Astrocyte (in vitro differentiated cells and primary cell): ENCODE data around the gene CISD2.

ENCODE experiments used
- EZH2 ChIP-seq: IDR thresholded peaks from 2 replicates; pipeline ENCODE4 v1.6.1; 2012; ENCODE audit warnings: mild to moderate bottlenecking, low read length, inconsistent platforms; ENCODE audit not compliant: insufficient read depth
- TF ChIP-seq, protein P1 (sequence below): IDR thresholded peaks from 2 replicates; pipeline ENCODE4 v1.5.1; 2011; ENCODE audit warnings: low read depth, mild to moderate bottlenecking, inconsistent platforms, low read length, moderate library complexity; ENCODE audit not compliant: insufficient read depth

GRCh38 chr4:102881343-102881742, 12.6 kb downstream of the CISD2 start:
- TF ChIP-seq, protein P1, sequence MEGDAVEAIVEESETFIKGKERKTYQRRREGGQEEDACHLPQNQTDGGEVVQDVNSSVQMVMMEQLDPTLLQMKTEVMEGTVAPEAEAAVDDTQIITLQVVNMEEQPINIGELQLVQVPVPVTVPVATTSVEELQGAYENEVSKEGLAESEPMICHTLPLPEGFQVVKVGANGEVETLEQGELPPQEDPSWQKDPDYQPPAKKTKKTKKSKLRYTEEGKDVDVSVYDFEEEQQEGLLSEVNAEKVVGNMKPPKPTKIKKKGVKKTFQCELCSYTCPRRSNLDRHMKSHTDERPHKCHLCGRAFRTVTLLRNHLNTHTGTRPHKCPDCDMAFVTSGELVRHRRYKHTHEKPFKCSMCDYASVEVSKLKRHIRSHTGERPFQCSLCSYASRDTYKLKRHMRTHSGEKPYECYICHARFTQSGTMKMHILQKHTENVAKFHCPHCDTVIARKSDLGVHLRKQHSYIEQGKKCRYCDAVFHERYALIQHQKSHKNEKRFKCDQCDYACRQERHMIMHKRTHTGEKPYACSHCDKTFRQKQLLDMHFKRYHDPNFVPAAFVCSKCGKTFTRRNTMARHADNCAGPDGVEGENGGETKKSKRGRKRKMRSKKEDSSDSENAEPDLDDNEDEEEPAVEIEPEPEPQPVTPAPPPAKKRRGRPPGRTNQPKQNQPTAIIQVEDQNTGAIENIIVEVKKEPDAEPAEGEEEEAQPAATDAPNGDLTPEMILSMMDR = no peak
- no peak for TF ChIP-seq EZH2
